Stimulated activated effector memory CD8-positive, alpha-beta T cell treated with anti-CD3 and anti-CD28 coated beads, Interleukin-12 subunit alpha, Interleukin-12 subunit beta, amount 100 ng/mL, for 72 hours (primary cell): ENCODE data around the gene SPSB4.
"Not testable (repeated sequence)": the region's sequence is repeated elsewhere in the genome, so short reads cannot be mapped to it uniquely, and the experiment has no call there.

Source experiments
- ATAC-seq: fragments of 150-1000 bp; cut with Tn5 transposase; 2 replicates; pipeline ENCODE4 v1.10.0; 2021
- DNase-seq, 2 donors: peaks; one replicate each; pipeline ENCODE4 v3.0.0; 2021 to 2022; ENCODE audit warnings: low spot score in 2 of 2
- H3K27ac Mint-ChIP-seq: one replicate; pipeline ENCODE4 v1.8.0; 2022; ENCODE audit warnings: mild to moderate bottlenecking, mixed read lengths
- H3K36me3 Mint-ChIP-seq: one replicate; pipeline ENCODE4 v1.8.0; 2022; ENCODE audit warnings: mild to moderate bottlenecking, mixed read lengths
- H3K4me1 Mint-ChIP-seq: one replicate; pipeline ENCODE4 v1.8.0; 2022; ENCODE audit warnings: mixed read lengths
- H3K4me3 Mint-ChIP-seq: one replicate; pipeline ENCODE4 v1.8.0; 2022; ENCODE audit warnings: mild to moderate bottlenecking, mixed read lengths
- H3K9me3 Mint-ChIP-seq: one replicate; pipeline ENCODE4 v1.8.0; 2022; ENCODE audit warnings: mixed read lengths

SPSB4 gene

GRCh38 chr3:141050576-141051442 is at the start of gene SPSB4:
Gene SPSB4 (plus strand): TSS chr3:141051347. CDS start chr3:141066105, 14,758 bp downstream.
- DNase-seq, result peak in 1 of 2 donors; percentile 56

GRCh38 chr3:141006344-141006743 is 44.8 kb upstream of the SPSB4 start:
- no peaks in the 10 kb centered on the region for H3K9me3 Mint-ChIP-seq
- H3K36me3 Mint-ChIP-seq, result no peaks in the 10 kb centered on the region
- H3K4me3 Mint-ChIP-seq, result no peak overlapping the region
- DNase-seq (no peak), ATAC-seq (no peak)
- H3K4me1 Mint-ChIP-seq, result peaks cover 2% of the 10 kb centered on the region
- H3K27ac Mint-ChIP-seq, result no peak overlapping the region

More at GRCh38 chr3:141050576-141051442, at the start of gene SPSB4:
- H3K4me3 Mint-ChIP-seq, result peak within 1 kb of the TSS; percentile 55
- ATAC-seq, result peak; percentile 43
- H3K27ac Mint-ChIP-seq, result no peak within 1 kb of the TSS
- no peaks in the 10 kb centered on the region for H3K9me3 Mint-ChIP-seq
- no peaks in the 10 kb centered on the region for H3K36me3 Mint-ChIP-seq
- H3K4me1 Mint-ChIP-seq, result peaks cover 17% of the 10 kb centered on the region

- ATAC-seq, result no peak
- H3K9me3 Mint-ChIP-seq, result no peaks in the 10 kb centered on the region
- peaks cover 7% of the 10 kb centered on the region for H3K4me1 Mint-ChIP-seq
- no peak overlapping the region for H3K27ac Mint-ChIP-seq
- H3K36me3 Mint-ChIP-seq, result no peaks in the 10 kb centered on the region
- no peak overlapping the region for H3K4me3 Mint-ChIP-seq
- no peak for DNase-seq
These were observed 41.7 kb upstream of the SPSB4 start for GRCh38 chr3:141009496-141009895.

- peaks cover 7% of the 10 kb centered on the region for H3K4me1 Mint-ChIP-seq
- peak; percentile 73 to 91 for DNase-seq
- H3K27ac Mint-ChIP-seq, result no peak overlapping the region
- peak; percentile 91 for ATAC-seq
- H3K9me3 Mint-ChIP-seq, result no peaks in the 10 kb centered on the region
- H3K36me3 Mint-ChIP-seq, result no peaks in the 10 kb centered on the region
- H3K4me3 Mint-ChIP-seq, result no peak overlapping the region
These were observed 39.7 kb upstream of the SPSB4 start for GRCh38 chr3:141011232-141011996.

GRCh38 chr3:141011997-141012262 is 39.2 kb upstream of the SPSB4 start:
- no peaks in the 10 kb centered on the region for H3K36me3 Mint-ChIP-seq
- no peak overlapping the region for H3K4me3 Mint-ChIP-seq
- DNase-seq, result no peak
- no peaks in the 10 kb centered on the region for H3K9me3 Mint-ChIP-seq
- H3K4me1 Mint-ChIP-seq, result peaks cover 7% of the 10 kb centered on the region
- no peak overlapping the region for H3K27ac Mint-ChIP-seq
- peak; percentile 63 for ATAC-seq

GRCh38 chr3:141012571-141012970 is 38.6 kb upstream of the SPSB4 start:
- H3K4me1 Mint-ChIP-seq, result peaks cover 11% of the 10 kb centered on the region
- no peak for DNase-seq

GRCh38 chr3:141015481-141015880 is 35.7 kb upstream of the SPSB4 start:
- ATAC-seq (no peak), DNase-seq (no peak)
- Mint-ChIP-seq H3K4me3 (no peak overlapping the region), H3K27ac (no peak overlapping the region), H3K4me1 (peaks cover 28% of the 10 kb centered on the region), H3K9me3 (no peaks in the 10 kb centered on the region), H3K36me3 (no peaks in the 10 kb centered on the region)

More at GRCh38 chr3:141012571-141012970, 38.6 kb upstream of the SPSB4 start:
- H3K27ac Mint-ChIP-seq, result no peak overlapping the region
- H3K4me3 Mint-ChIP-seq, result no peak overlapping the region
- ATAC-seq, result no peak
- no peaks in the 10 kb centered on the region for H3K9me3 Mint-ChIP-seq
- H3K36me3 Mint-ChIP-seq, result no peaks in the 10 kb centered on the region

GRCh38 chr3:141017366-141018322 is 33.5 kb upstream of the SPSB4 start:
- H3K9me3 Mint-ChIP-seq, H3K36me3 Mint-ChIP-seq: not testable (repeated sequence)
- peak in 1 of 2 donors; percentile 68 for DNase-seq
- Mint-ChIP-seq H3K27ac (peak overlapping the region; percentile 27), H3K4me3 (peak overlapping the region; percentile 35), H3K4me1 (peaks cover 24% of the 10 kb centered on the region)
- ATAC-seq, result peak; percentile 25

- H3K36me3 Mint-ChIP-seq, result no peaks in the 10 kb centered on the region
- no peak overlapping the region for H3K27ac Mint-ChIP-seq
- H3K4me3 Mint-ChIP-seq, result no peak overlapping the region
- H3K9me3 Mint-ChIP-seq, result no peaks in the 10 kb centered on the region
- DNase-seq, result no peak
- H3K4me1 Mint-ChIP-seq, result peaks cover 24% of the 10 kb centered on the region
- ATAC-seq, result no peak
These were observed 31.9 kb upstream of the SPSB4 start for GRCh38 chr3:141019244-141019643.

- no peak for DNase-seq
- Mint-ChIP-seq H3K9me3 (no peaks in the 10 kb centered on the region), H3K4me3 (no peak overlapping the region), H3K27ac (peak overlapping the region; percentile 18), H3K4me1 (peaks cover 24% of the 10 kb centered on the region), H3K36me3 (no peaks in the 10 kb centered on the region)
- peak; percentile 92 for ATAC-seq
These were observed 30.9 kb upstream of the SPSB4 start for GRCh38 chr3:141020143-141020830.

- ATAC-seq (no peak), DNase-seq (no peak)
- H3K36me3 Mint-ChIP-seq, result no peaks in the 10 kb centered on the region
- no peaks in the 10 kb centered on the region for H3K9me3 Mint-ChIP-seq
- no peak overlapping the region for H3K4me3 Mint-ChIP-seq
- H3K27ac Mint-ChIP-seq, result no peak overlapping the region
- peaks cover 24% of the 10 kb centered on the region for H3K4me1 Mint-ChIP-seq
These were observed 29.9 kb upstream of the SPSB4 start for GRCh38 chr3:141021261-141021660.

- no peaks in the 10 kb centered on the region for H3K4me1 Mint-ChIP-seq
- no peak overlapping the region for H3K27ac Mint-ChIP-seq
- ATAC-seq, result no peak
- no peak for DNase-seq
- no peak overlapping the region for H3K4me3 Mint-ChIP-seq
- no peaks in the 10 kb centered on the region for H3K9me3 Mint-ChIP-seq
- H3K36me3 Mint-ChIP-seq, result no peaks in the 10 kb centered on the region
These were observed 20.9 kb upstream of the SPSB4 start for GRCh38 chr3:141030296-141030695.

- Mint-ChIP-seq H3K9me3 (no peaks in the 10 kb centered on the region), H3K4me1 (no peaks in the 10 kb centered on the region), H3K4me3 (no peak overlapping the region), H3K27ac (no peak overlapping the region), H3K36me3 (no peaks in the 10 kb centered on the region)
- no peak for DNase-seq
- no peak for ATAC-seq
These were observed 11.6 kb upstream of the SPSB4 start for GRCh38 chr3:141039589-141039988.

GRCh38 chr3:141044695-141045641 is 6.2 kb upstream of the SPSB4 start:
- H3K27ac Mint-ChIP-seq, result no peak overlapping the region
- DNase-seq (no peak), ATAC-seq (peak; percentile 58)
- H3K4me3 Mint-ChIP-seq, result no peak overlapping the region
- no peaks in the 10 kb centered on the region for H3K36me3 Mint-ChIP-seq
- H3K9me3 Mint-ChIP-seq, result no peaks in the 10 kb centered on the region
- peaks cover under 1% of the 10 kb centered on the region for H3K4me1 Mint-ChIP-seq
